Neural progenitor cell (in vitro differentiated cells): ENCODE data around the gene CPT1A. TPM values are rescaled to one million over a fixed set of nuclear protein-coding genes. Genes with fewer than 3 reads are reported as not detected.

ENCODE experiments used
- DNase-seq: peaks from one replicate; pipeline ENCODE4 v3.0.0-alpha.2; 2016; ENCODE audit warnings: low spot score
- H2AFZ ChIP-seq: fragments of 200-600 bp; sonication (generic); replicated peaks from 2 replicates; pipeline ENCODE4 v1.6.1; 2016; ENCODE audit warnings: antibody characterized with exemption
- H3F3A ChIP-seq: fragments of 200-600 bp; sonication (generic); 2 replicates; pipeline ENCODE4 v1.6.1; 2016; ENCODE audit warnings: antibody characterized with exemption, low read depth
- H3K27ac ChIP-seq: fragments of 200-600 bp; sonication (generic); 2 replicates; pipeline ENCODE4 v1.5.1; 2016; ENCODE audit warnings: mild to moderate bottlenecking
- H3K27me3 ChIP-seq: fragments of 200-600 bp; sonication (generic); 2 replicates; pipeline ENCODE4 v1.6.1; 2016; ENCODE audit warnings: mild to moderate bottlenecking, moderate library complexity
- H3K36me3 ChIP-seq: fragments of 200-600 bp; sonication (generic); 2 replicates; pipeline ENCODE4 v1.5.1; 2016
- H3K4me1 ChIP-seq: fragments of 200-600 bp; sonication (generic); 2 replicates; pipeline ENCODE4 v1.6.1; 2016; ENCODE audit warnings: mixed run types
- H3K4me2 ChIP-seq: fragments of 200-600 bp; sonication (generic); 2 replicates; pipeline ENCODE4 v1.6.1; 2016
- H3K4me3 ChIP-seq: fragments of 200-600 bp; sonication (generic); 2 replicates; pipeline ENCODE4 v1.5.1; 2016
- H3K79me2 ChIP-seq: fragments of 200-600 bp; sonication (generic); 2 replicates; pipeline ENCODE4 v1.6.1; 2016; ENCODE audit warnings: low read depth
- H3K9ac ChIP-seq: fragments of 200-600 bp; sonication (generic); 2 replicates; pipeline ENCODE4 v1.6.1; 2016
- H3K9me3 ChIP-seq: fragments of 200-600 bp; sonication (generic); 2 replicates; pipeline ENCODE4 v1.5.1; 2016; ENCODE audit warnings: low read depth
- H4K20me1 ChIP-seq: fragments of 200-600 bp; sonication (generic); 2 replicates; pipeline ENCODE4 v1.6.1; 2016; ENCODE audit warnings: low read depth
- H3K27ac Mint-ChIP-seq: 3 replicates; pipeline ENCODE4 v1.8.0; 2021; ENCODE audit warnings: mixed read lengths
- H3K27me3 Mint-ChIP-seq: 2 replicates; pipeline ENCODE4 v1.8.0; 2022; ENCODE audit warnings: low read depth, mild to moderate bottlenecking, inconsistent platforms, moderate library complexity, mixed read lengths; ENCODE audit not compliant: insufficient read depth
- H3K36me3 Mint-ChIP-seq: 3 replicates; pipeline ENCODE4 v1.8.0; 2021; ENCODE audit warnings: mixed read lengths
- H3K4me1 Mint-ChIP-seq: 3 replicates; pipeline ENCODE4 v1.8.0; 2021; ENCODE audit warnings: mixed read lengths
- H3K4me3 Mint-ChIP-seq: 3 replicates; pipeline ENCODE4 v1.8.0; 2021; ENCODE audit warnings: mild to moderate bottlenecking, moderate library complexity, mixed read lengths
- H3K9me3 Mint-ChIP-seq: 3 replicates; pipeline ENCODE4 v1.8.0; 2020; ENCODE audit warnings: mixed read lengths
- EZH2 ChIP-seq: fragments of 200-600 bp; sonication (generic); IDR thresholded peaks from 2 replicates; pipeline ENCODE4 v1.6.1; 2017; ENCODE audit warnings: antibody characterized with exemption, mild to moderate bottlenecking, moderate library complexity
- EZH2phosphoT487 ChIP-seq: fragments of 200-600 bp; sonication (generic); IDR thresholded peaks from 2 replicates; pipeline ENCODE4 v1.6.1; 2017; ENCODE audit warnings: antibody characterized with exemption
- total RNA-seq: library from RNA; depleted of rRNA; stranded (reverse); fragments of >200 nt; gene quantifications from 2 replicates; pipeline ENCODE4 v1.2.3, GENCODE V29; 2015; ENCODE audit warnings: low replicate concordance
- TF ChIP-seq, protein P1 (sequence below): fragments of 200-600 bp; sonication (generic); IDR thresholded peaks from 2 replicates; pipeline ENCODE4 v1.5.1; 2017; ENCODE audit warnings: antibody characterized with exemption, mild to moderate bottlenecking

The CPT1A gene
- total RNA-seq, 1 donor from 2014 or later, result 0.64 TPM

DNA sequence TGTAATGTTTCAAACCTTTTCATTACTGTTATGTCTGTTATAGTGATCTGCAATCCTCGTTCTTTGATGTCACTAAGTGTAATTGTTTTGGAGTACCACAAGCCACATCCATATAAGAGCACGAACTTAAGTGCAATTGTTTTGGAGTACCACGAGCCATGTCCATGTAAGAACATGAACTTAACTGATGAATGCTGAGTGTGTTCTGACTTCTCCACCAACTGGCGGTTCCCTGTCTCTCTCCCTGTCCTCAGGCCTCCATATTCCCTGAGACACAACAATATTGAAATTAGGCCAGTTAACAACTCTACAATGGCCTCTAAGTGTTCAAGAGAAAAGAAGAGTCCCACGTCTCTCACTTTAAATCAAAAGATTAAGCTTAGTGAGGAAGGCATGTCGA is 113.9 kb downstream of the CPT1A start:
- Mint-ChIP-seq H3K9me3 (no peaks in the 10 kb centered on the region), H3K4me1 (peaks cover 4% of the 10 kb centered on the region), H3K27me3 (peaks cover 7% of the 10 kb centered on the region), H3K36me3 (no peaks in the 10 kb centered on the region), H3K4me3 (no peak overlapping the region), H3K27ac (no peak overlapping the region)
- no peaks in the 10 kb centered on the region for H3K79me2 ChIP-seq
- H2AFZ ChIP-seq, result no peak overlapping the region
- DNase-seq, result no peak
- no peaks in the 10 kb centered on the region for H3K4me1 ChIP-seq
- H3K4me3 ChIP-seq, result no peak overlapping the region
- H3F3A ChIP-seq, result no peaks in the 10 kb centered on the region
- no peaks in the 10 kb centered on the region for H4K20me1 ChIP-seq
- H3K9me3 ChIP-seq, result no peaks in the 10 kb centered on the region
- no peaks in the 10 kb centered on the region for H3K36me3 ChIP-seq
- TF ChIP-seq EZH2, result no peak
- no peak for TF ChIP-seq EZH2phosphoT487
- TF ChIP-seq, protein P1, sequence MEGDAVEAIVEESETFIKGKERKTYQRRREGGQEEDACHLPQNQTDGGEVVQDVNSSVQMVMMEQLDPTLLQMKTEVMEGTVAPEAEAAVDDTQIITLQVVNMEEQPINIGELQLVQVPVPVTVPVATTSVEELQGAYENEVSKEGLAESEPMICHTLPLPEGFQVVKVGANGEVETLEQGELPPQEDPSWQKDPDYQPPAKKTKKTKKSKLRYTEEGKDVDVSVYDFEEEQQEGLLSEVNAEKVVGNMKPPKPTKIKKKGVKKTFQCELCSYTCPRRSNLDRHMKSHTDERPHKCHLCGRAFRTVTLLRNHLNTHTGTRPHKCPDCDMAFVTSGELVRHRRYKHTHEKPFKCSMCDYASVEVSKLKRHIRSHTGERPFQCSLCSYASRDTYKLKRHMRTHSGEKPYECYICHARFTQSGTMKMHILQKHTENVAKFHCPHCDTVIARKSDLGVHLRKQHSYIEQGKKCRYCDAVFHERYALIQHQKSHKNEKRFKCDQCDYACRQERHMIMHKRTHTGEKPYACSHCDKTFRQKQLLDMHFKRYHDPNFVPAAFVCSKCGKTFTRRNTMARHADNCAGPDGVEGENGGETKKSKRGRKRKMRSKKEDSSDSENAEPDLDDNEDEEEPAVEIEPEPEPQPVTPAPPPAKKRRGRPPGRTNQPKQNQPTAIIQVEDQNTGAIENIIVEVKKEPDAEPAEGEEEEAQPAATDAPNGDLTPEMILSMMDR, result no peak
- H3K27ac ChIP-seq, result no peak overlapping the region
- no peak overlapping the region for H3K9ac ChIP-seq
- H3K4me2 ChIP-seq, result no peak overlapping the region
- H3K27me3 ChIP-seq, result no peaks in the 10 kb centered on the region

DNA sequence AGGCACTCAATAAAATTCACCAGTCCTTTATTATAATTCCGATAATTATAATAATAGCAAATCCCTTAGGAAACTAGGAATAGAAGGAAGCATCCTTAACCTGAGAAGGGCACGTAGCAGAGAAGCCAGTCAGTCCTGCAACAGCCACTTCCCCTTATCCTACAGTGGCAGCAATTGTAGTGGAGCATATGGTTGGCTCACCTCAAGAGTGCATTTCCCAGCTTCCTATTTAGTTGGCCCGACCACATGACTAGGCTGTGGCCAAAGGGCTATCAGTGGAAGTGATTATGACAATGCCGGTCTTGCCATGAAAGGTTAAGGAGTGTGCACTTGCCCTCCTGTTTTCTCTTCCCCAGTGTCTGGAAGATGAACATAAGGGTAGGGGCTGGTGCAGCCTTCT is 117.4 kb downstream of the CPT1A start:
- Mint-ChIP-seq H3K9me3 (peaks cover 8% of the 10 kb centered on the region), H3K4me3 (no peak overlapping the region), H3K36me3 (no peaks in the 10 kb centered on the region), H3K27me3 (peaks cover 6% of the 10 kb centered on the region), H3K27ac (no peak overlapping the region), H3K4me1 (peaks cover 4% of the 10 kb centered on the region)
- TF ChIP-seq EZH2, result no peak
- no peak for TF ChIP-seq EZH2phosphoT487
- TF ChIP-seq, protein P1, result no peak
- no peak overlapping the region for H3K4me2 ChIP-seq
- H3K4me3 ChIP-seq, result no peak overlapping the region
- no peaks in the 10 kb centered on the region for H3K79me2 ChIP-seq
- H4K20me1 ChIP-seq, result no peaks in the 10 kb centered on the region
- no peak overlapping the region for H3K27ac ChIP-seq
- no peak for DNase-seq
- no peaks in the 10 kb centered on the region for H3K27me3 ChIP-seq
- no peaks in the 10 kb centered on the region for H3K36me3 ChIP-seq
- H3K9me3 ChIP-seq, result no peaks in the 10 kb centered on the region
- no peak overlapping the region for H2AFZ ChIP-seq
- no peak overlapping the region for H3K9ac ChIP-seq
- no peaks in the 10 kb centered on the region for H3K4me1 ChIP-seq
- no peaks in the 10 kb centered on the region for H3F3A ChIP-seq

DNA sequence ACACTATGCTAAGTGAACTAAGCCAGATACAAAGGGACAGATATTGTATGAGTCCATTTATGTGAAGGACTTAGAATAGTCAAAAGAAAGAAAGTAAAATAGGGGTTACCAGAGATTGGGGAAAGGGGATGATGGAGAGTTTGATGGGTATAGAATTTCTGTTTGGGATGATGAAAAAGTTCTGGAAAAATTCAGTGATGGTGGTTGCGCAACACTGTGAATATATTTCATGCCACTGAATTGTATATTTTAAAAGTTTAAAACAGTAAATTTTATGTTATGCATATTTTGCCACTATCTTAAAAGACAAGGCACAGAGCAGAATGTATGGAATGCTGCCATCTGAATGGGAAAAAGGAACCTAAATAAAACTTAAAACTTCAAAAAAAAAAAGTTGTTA is 119.6 kb downstream of the CPT1A start:
- Histone ChIP-seq H3K4me3 (no peak overlapping the region), H3K27ac (no peak overlapping the region), H3K36me3 (no peaks in the 10 kb centered on the region), H3K27me3 (no peaks in the 10 kb centered on the region), H3F3A (no peaks in the 10 kb centered on the region), H3K9ac (no peak overlapping the region), H2AFZ (no peak overlapping the region), H3K4me1 (no peaks in the 10 kb centered on the region), H3K79me2 (no peaks in the 10 kb centered on the region), H3K9me3 (no peaks in the 10 kb centered on the region), H4K20me1 (no peaks in the 10 kb centered on the region), H3K4me2 (no peak overlapping the region)
- TF ChIP-seq, protein P1, result no peak
- TF ChIP-seq EZH2 (no peak), EZH2phosphoT487 (no peak)
- Mint-ChIP-seq H3K4me1 (peaks cover 4% of the 10 kb centered on the region), H3K27ac (no peak overlapping the region), H3K9me3 (peaks cover 12% of the 10 kb centered on the region), H3K4me3 (no peak overlapping the region), H3K27me3 (peaks cover 3% of the 10 kb centered on the region), H3K36me3 (no peaks in the 10 kb centered on the region)
- no peak for DNase-seq

DNA sequence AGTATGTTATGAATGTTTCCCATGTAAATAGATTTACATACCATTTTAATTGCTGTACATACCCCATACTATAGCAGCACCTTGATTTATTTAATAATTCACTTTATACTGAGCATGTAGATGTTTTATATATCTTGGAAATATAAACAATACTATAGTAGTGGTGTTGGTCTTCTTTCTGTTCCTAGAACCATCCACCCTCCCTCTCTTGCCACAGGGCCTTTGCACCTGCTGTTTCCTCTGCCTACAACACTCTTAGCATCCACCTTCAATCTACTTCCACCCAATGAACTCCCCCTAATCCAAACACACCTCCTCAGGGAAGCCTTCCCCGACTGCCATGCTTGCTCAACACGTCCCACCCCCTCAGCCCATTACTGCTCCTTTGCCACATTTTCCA is 120.6 kb downstream of the CPT1A start:
- no peak for DNase-seq
- Histone ChIP-seq H3K4me2 (no peak overlapping the region), H3K27ac (no peak overlapping the region), H3K27me3 (no peaks in the 10 kb centered on the region), H3K4me3 (no peak overlapping the region), H3K9me3 (no peaks in the 10 kb centered on the region), H3K4me1 (no peaks in the 10 kb centered on the region), H3K36me3 (no peaks in the 10 kb centered on the region), H4K20me1 (no peaks in the 10 kb centered on the region), H3K9ac (no peak overlapping the region), H3F3A (no peaks in the 10 kb centered on the region), H2AFZ (no peak overlapping the region), H3K79me2 (no peaks in the 10 kb centered on the region)
- Mint-ChIP-seq H3K27ac (no peak overlapping the region), H3K4me3 (no peak overlapping the region), H3K27me3 (peaks cover 8% of the 10 kb centered on the region), H3K4me1 (peaks cover 4% of the 10 kb centered on the region), H3K36me3 (no peaks in the 10 kb centered on the region), H3K9me3 (peaks cover 12% of the 10 kb centered on the region)
- no peak for TF ChIP-seq EZH2
- TF ChIP-seq EZH2phosphoT487, result no peak
- TF ChIP-seq, protein P1, result no peak
